GM18520 (cell line): Measurements from ENCODE around the gene IER5.
"Not testable (repeated sequence)": the region's sequence is repeated elsewhere in the genome, so short reads cannot be mapped to it uniquely, and the experiment has no call there.

ENCODE experiments used
- ATAC-seq: cut with Tn5 transposase; IDR thresholded peaks from one replicate; pipeline ENCODE4 v1.9.1; 2021; ENCODE audit not compliant: unreplicated experiment

IER5 gene

DNA sequence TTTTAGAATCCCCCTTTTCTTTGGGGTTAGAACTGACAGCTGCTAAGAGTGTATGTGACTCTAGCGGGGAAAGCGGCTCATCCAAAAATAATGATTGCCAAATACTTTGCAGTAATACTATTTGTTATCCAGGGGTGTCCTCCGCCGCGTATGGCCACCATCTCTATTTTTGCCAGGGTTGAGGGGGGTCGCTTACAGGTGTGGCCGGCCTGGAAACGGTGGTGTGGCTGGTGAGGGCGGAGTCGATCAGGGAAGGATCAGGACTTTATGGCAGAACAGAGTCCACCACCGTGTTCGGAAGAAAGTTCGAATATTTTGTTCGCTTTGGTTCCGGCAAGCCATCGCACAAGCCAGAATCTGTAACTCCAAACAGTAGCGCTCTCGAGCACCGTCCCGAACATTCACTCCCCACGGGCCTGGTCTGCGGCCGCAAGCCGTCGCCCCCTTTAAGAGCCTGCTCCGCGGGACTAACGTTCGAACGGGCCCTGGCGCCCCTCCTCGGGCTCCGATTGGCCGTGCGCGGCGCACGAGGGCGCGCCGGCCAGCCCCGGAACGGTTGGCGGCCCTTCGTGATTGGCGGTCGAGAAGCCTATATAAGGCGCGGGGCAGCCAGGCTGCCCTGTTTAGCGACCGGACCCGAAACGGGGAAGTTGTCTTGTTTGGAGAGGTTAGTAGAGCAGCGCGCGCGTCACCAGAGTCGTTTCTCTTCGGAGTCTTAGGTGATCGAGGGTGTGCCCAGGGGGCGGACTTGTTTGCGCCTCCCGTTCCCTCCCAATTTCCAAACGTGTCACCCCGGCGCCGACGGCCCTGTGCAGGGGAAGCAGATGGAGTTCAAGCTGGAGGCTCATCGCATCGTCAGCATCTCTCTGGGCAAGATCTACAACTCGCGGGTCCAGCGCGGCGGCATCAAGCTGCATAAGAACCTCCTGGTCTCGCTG is at the start of gene IER5:
TSS of gene IER5 (plus strand) at position 622 of the 938 bp plus-strand sequence. CDS start at position 825, 203 bp downstream.
- peak; percentile 60 for ATAC-seq

DNA sequence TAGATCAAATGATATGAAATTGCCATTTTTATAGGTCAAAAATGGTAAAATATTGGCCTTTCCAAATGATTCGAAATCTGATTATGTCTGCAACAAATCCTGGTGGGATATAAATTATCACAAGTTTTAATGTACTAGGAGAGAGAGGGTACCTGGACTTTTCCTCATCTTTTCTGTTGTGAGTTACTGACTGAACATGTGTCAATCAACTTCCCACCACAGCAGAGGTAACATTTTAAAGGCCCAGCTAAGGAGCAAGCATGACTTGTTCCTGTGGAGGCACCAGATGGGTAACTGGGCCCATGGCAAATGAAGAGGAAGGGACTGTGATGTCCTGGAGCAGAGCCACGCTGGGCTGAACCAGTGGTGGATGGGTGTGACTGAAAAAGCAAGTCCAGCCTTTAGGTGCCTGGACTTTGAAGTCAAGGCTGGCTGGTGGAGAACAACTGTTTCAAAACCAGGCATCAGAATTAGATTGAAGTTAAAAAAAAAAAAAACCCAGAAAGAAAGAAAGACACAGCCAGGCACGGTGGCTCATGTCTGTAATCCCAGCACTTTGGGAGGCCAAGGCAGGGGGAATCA is 48.1 kb upstream of the IER5 start:
- no peak for ATAC-seq

DNA sequence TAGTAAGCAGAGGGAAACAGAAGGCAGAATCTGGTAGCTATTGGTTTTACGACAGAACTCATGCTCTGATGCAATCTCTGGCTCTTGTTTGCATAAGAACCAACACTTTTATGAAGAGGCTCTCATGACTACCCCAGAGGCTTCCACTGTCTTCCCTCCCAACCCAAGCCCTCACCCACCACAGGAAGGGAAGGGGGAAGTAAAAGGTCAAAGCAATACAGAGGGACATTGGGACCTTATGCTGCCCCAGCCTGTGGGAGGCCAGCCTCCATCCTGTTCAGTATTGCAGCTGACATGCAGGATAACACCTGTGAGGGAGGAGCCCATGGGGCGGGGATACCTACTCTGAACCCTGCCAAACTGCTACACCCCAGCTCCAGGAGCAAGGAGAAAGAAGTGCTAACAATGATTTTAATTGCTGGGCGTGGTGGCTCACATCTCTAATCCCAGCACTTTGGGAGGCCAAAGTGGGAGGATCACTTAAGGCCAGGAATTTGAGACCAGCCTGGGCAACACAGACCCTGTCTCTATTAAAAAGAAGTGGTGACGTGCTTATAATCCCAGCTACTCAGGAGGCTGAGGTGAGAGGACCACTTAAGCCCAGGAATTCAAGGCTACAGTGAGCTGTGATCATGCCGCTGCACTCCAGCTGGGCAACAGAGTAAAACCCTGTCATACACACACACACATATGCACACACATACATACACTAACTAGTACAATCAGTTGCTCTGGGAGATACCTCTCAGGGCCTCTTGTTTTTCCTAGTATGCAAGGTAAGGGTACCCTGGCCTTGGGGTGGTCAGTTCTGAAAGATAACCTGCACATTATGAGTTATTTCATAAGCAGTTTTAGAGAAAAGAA is 45.2 kb upstream of the IER5 start:
- no peak for ATAC-seq

DNA sequence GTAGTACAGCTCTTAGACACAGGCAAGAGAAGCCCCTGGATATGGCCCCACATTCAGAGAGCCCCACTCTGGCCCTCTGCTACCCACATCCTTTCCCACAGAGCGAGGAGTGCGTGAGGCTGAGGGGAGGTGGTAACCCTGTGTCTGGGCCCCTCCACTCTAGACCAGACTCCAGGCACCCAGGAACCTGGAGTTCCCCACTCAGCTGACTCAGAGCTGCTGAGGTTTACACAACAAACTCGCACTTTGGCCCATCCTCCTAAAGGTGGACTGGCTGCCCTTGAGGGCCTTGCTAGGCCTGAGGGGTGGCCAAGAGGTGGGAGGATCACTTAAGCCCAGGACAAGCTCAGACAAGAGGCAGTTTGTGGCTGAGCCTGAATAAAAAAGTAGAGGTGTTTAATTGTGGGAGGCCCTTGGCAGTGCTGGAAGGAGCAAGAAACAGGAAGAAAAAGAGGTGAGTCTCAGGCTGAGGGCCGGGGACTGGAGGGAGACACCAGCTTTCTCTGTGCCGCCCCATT is 44.0 kb upstream of the IER5 start:
- peak; percentile 83 for ATAC-seq

DNA sequence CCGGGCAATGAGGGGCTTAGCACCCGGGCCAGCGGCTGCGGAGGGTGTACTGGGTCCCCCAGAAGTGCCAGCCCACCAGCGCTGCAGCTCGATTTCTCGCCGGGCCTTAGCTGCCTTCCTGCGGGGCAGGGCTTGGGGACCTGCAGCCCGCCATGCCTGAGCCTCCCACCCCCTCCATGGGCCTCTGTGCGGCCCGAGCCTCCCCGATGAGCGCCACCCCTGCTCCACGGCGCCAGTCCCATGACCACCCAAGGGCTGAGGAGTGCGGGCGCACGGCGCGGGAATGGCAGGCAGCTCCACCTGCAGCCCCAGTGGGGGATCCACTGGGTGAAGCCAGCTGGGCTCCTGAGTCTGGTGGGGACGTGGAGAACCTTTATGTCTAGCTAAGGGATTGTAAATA is 42.6 kb upstream of the IER5 start:
- ATAC-seq: not testable (repeated sequence)

DNA sequence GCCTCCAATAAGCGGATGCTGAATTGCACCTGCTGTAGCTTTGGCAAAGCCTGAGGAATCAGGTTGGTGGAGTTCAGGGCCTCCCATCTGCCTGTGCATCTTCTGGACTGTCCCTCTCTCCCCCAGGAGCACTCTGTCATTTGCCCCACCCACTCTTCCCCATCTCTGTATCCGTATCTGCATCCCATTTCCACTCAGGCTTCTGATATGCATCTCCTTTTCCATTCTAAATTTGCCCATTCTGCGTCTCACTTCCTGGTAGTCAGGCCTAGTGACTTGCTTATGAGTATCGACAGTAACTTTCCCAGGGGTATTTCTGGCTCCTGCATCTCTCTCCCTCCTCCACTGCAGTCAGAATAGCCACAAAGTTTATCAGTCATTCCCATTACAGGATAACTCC is 39.1 kb upstream of the IER5 start:
- ATAC-seq: no peak

DNA sequence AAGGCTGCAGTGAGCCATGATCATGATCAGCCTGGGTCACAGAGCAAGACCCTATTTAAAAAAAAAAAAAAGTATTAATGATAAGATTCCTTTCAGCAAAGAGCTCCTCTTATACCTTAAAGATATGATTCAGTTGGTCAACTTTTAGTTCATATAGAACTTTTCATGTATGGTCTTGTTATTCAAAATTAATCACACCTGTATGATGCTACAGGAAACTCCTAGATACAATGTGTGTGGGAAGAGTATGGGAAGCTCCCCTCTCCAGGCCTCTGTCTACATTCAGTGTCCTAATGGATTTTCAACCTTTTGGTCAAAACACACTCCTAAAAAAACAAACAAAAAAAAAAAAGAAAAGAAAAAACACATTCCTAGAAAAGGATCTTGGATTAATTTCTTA is 37.6 kb upstream of the IER5 start:
- ATAC-seq: no peak

DNA sequence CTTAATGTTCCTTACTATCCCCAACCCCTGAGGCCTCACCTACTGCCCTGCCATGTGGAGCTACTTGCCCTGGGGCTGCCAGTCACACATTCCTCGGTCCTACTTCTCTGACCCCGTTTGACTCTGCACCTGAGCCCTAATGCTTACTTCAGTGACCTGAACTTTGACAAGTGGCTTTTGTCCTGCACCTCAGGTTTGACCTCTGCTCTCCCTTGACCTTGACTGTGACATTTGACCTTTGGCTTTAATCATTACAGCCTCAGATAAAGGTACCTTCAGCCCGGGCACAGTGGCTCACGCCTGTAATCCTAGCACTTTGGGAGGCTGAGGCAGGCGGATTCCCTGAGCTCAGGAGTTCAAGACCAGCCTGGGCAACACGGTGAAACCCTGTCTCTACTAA is 31.9 kb upstream of the IER5 start:
- no peak for ATAC-seq

DNA sequence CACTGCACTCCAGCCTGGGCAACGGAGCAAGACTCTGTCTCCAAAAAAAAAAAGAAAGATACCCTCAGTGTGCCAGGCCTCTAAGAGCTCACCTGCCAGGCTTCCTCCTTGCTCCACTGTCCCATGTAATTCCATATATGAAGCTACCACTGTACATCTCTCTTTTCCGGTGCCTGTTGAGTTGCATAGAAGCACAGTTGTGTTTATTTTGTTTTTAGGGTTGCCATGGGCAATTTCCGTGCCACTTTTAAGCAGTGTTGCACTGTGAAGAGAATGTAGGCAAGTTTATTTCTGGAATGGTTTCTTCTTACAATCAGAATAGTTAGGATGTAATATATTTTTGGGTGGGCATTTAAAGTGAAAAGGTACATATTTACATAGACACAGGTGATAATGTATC is 31.4 kb upstream of the IER5 start:
- ATAC-seq: no peak

DNA sequence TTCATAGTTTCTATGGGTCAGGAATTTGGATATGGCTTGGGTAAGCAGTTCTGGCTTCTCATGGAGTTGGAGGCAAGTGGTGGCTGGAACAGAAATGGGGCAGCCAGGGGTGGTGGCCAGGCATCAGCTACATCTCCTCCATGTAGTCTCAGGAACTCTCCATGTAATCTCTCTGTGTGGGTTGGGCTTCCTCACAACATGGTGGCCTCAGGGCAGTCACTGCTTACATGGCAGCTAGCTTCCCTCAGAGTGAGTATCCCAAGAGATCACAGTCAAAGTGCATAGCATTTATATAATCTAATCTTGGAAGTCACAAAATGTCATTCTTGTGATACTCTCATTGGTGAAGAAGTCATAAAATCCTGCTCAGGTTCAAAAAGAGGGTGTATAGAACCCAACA is 29.1 kb upstream of the IER5 start:
- ATAC-seq: no peak

DNA sequence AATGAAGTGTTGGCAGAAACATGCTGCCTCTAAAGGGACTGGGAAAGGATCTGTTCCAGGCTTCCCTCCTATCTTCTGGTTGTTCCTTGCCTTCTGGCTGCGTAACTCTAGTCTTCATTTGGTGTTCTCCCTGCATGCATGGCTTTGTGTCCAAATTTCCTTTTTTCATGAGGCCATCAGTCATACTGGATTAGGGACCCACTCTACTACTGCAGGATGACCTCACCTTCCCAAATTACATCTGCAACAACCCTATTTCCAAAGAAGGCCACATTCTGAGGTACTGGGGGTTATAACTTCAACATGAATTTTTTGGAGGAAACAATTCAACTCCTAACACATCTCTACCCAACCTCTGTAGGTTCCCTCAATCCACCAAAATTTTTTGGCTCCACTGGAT is 28.4 kb upstream of the IER5 start:
- no peak for ATAC-seq

DNA sequence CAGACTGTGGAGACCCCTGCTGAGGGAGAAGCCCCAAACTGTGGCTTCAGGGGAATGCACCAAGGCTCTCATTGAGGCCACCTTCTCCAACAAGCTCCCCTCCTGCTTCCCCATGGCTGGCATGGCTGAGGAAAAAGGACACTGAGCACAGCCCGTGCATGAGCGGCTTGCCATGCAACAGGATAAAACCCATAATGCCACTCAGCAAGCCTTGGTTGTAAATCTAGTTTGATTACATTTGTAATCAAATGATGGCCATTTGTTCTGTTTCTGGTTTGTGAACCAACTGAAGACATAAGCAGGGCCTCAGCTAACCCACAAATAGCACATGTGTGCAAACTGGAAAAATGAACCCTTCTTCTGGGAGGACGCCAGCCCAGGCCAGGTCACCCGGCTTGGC is 27.6 kb upstream of the IER5 start:
- ATAC-seq: not testable (repeated sequence)

DNA sequence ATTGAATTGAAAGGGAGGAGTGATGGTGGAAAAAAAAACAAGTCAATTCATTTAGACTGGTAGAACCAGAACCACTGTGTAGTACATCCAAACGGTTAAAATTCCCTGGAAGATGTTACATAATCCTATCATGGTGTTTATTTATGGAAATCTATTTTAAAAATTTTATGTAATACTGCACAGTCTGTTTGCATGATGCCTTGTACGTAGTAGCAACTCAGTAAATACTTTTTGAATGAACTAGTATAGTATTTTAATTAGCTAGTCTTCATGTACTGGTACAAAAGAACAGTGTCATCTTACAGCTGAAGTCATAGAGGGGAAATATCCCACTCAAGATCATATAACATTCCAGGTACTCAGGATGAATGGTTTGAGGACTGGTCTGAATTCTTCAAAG is 27.0 kb upstream of the IER5 start:
- ATAC-seq: no peak

DNA sequence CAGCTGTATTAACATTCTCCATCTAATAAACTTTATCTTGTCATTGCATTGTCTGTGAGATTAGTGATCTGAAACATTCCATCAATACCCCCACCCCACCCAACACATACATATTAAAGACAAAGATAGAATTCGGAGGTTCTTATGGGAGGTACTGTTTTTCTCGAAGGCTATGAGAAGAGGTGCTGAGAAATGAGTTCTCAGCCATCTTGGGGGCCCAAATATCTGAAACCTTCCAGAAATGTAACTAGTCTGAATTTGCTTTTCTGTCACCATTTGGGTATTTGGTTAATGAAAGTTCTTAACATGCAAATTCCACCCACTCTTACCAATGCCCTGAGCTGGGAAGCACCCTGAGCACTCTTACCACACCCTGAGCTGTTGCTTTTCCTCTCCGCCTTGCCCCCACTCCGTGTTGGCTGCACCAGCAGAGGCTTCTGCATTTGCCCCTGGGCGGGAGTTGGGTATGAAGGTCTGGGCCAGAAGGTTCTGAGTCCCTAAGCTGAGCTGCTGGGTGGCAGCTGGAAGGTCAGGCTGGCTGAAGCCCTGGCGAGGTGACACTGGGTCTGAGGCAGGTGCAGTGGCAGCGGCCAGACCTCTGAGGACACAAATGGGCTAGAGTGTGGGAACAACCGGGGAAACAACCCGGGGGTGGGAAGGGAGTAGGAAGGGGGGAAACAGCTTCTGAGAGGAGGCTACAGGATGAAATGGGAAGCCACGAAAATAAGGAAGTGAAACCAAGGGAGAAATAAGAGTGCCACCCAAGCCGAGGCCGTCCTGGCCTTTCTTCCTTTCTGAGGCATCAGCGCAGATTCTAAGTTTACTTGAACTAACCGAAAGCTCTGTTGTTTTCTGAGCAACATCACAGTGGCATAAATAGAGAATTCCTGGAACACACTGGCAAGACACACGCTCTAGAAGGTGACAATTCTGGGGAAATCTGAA is 26.3 kb upstream of the IER5 start:
- peak; percentile 79 for ATAC-seq

DNA sequence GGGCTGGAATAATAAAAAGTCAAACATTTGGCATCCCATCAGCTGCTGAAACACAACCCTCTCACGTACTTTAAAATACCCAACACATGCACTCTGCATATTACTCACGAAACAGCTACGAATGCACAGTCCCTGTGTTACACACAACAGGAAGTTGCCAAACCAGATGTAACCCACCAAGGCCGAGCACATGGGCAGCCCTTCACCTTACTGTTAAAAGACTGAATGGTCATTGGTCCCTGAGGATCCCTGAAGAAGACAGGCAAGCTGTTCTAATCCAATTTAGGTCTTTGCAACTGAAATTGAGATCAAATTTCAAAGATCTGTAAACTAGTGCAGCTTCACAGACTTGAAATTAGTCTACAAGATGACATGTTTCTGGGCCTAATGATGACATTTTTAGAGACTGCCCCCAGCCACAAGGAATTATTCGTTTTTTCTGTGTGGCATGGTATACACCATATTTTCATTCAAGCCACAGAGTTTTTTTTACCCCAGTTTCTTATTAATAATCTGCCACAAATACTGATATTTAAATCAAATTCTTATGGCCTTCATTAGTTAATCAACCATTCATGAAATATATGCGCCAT is 25.6 kb upstream of the IER5 start:
- peak; percentile 63 for ATAC-seq

DNA sequence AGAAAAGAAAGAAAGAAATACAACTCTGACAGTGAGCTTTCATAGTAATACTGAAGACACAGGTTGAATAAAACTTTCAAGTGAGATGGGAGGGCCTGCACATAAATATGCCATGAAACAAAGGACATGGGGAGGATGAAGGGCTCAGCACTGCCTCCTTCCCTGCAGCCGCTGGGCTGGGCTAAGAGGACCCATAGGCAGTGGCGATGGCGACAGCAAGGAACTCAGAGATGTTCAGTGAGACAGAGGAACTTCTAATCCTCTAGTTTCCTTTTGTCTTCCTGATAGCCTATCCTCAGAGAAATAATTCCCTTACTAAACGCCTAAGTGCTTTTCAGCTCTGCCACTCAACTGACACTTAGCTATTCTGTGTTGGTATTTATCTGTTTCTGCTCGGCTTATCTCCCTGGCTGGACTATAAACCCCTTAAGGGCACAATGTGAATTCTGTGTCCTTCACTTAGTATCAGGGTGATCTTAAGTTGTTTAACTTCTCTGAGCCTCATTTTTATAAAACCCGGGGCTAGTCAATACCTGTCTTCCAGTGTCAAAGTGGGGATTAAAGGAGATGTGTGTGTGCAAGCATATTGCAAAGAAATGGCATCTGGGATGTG is 24.4 kb upstream of the IER5 start:
- no peak for ATAC-seq

DNA sequence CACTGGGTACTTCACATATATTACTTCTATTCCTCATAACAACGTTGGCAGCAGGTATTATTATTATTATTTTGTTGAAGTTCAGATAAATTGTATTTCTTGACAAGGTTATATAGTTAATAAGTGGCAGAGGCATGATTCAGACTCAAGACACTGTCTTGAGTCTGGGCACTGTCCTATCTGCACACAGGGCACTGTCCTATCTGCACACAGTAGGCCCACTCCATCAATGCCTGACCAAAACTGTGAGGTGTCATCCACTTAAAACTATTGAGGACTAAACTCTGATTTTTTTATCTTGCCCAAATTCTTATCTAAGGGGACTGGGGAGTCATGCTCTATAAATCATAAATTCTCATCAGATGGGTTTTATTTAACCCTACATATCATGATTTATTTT is 23.8 kb upstream of the IER5 start:
- no peak for ATAC-seq

DNA sequence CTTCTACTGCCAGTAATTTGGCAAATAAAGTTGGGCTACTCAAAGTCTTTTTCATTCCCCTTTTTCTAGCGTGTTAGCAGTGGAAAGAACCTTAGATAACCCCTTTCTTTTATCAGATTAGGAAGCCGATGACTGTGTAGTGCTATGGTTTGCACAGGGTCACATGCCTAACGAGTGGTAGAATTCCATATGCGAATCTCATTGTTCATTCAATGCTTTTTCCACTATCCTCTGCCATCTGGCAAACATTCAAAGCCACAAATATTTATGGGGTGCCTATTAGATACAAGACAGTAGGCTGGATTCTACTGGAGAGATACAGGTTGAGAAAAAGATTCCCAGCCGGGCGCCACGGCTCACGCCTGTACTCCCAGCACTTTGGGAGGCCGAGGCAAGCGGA is 14.9 kb upstream of the IER5 start:
- no peak for ATAC-seq

DNA sequence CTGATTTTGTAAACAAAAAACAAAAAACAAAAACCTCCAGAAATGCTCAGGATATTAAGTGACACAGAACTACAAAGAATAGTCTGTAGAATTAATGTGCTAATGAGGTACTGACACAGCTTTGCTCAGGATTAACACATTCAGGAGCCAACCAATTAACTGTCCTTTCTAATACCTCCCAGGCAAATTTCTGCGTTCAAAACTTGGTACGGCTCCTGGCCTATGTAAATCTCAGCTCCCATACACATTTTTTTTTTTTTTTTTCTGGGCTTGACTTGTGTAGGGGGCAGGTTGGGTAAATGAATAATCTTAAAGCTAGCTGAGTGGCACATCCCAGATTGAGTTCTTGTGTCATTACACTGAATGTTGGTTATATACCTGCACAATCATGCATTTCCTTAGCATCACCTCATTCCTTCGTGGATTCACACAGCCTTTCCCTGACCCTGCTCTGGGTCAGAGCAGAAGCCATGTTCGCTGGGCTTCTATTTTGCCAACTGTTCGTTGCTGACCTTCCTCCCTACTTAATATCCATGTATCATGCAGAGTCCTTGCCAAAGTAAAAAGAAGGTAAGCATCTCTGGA is 12.6 kb upstream of the IER5 start:
- ATAC-seq: no peak
